ENCODE measurements around the gene MT1E. TPM values are rescaled to one million over a fixed set of nuclear protein-coding genes. Genes with fewer than 3 reads are reported as not detected.

The MT1E gene
- total and polyA plus RNA-seq, 12 donors: 105 to 1,395 (median 413) TPM

DNA sequence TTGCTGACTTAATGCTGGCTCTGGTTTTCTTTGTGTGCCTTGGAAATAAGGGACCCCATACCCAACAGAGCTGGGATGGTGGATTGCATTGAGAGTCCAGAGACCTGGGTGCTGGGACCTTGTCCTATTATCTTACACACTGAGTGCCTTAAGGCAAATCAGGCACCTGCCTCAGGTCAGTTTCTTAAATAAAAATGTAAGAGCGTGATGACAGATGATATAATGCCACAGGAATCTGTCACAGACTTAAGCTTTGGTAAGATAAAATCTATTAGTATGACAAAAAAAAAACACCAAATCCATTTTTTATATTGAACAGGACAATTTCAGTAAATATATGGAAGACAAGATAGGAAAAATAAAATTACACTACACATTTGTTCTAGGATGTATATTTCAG, 14.5 kb downstream of the MT1E start:
- H3K4me1 ChIP-seq (replicated peaks in 1 of 2): peaks cover 0 to 10% of the 10 kb centered on the region in 2 donors
- peaks cover 5% of the 10 kb centered on the region for H3K27me3 ChIP-seq
- H3K27ac ChIP-seq: no peak overlapping the region
- intact Hi-C loops (cut with DNase I): no loop called here
- DNase-seq: no peak
- WGBS, 4 donors: 76 to 88% (median 87%) methylated on average over 1 of the region's 1 CpG
- no peak overlapping the region for H3K4me3 ChIP-seq
- no peaks in the 10 kb centered on the region for H3K36me3 ChIP-seq (replicated peaks in 1 of 2)
- no peaks in the 10 kb centered on the region for H3K9me3 ChIP-seq (replicated peaks in 1 of 3)
- no peak for TF ChIP-seq POLR2A (IDR thresholded peaks at IDR 0.05)
- TF ChIP-seq, protein P1, sequence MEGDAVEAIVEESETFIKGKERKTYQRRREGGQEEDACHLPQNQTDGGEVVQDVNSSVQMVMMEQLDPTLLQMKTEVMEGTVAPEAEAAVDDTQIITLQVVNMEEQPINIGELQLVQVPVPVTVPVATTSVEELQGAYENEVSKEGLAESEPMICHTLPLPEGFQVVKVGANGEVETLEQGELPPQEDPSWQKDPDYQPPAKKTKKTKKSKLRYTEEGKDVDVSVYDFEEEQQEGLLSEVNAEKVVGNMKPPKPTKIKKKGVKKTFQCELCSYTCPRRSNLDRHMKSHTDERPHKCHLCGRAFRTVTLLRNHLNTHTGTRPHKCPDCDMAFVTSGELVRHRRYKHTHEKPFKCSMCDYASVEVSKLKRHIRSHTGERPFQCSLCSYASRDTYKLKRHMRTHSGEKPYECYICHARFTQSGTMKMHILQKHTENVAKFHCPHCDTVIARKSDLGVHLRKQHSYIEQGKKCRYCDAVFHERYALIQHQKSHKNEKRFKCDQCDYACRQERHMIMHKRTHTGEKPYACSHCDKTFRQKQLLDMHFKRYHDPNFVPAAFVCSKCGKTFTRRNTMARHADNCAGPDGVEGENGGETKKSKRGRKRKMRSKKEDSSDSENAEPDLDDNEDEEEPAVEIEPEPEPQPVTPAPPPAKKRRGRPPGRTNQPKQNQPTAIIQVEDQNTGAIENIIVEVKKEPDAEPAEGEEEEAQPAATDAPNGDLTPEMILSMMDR (IDR thresholded peaks at IDR 0.05): no peak

DNA sequence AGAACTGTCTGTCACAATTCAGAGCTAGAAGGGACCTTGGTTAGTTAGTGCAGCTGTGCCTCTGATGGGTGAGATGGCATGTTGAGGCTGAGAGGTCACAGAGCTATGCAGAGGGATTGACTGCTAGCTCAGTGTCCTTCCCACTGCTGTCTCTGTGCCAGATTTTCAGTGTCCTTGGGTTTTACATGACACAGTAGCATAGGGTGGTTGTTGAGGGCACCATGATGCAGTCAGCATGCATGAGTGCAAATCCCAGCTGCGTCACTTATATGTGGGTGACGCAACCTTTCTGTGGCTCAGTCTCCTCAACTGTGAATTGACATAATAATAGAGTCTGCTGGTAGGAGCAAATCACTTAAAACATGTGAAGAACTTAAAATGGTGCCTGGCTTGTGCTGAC, 15.6 kb downstream of the MT1E start:
- intact Hi-C loops (cut with DNase I): no loop called here
- Histone ChIP-seq H3K4me3 (no peak overlapping the region), H3K27ac (peak overlapping the region in 1 of 5 donors; percentile 5), H3K4me1 (replicated peaks in 1 of 2) (peaks cover 0 to 4% of the 10 kb centered on the region in 2 donors), H3K9me3 (replicated peaks in 1 of 3) (no peaks in the 10 kb centered on the region), H3K27me3 (no peaks in the 10 kb centered on the region), H3K36me3 (replicated peaks in 1 of 2) (no peaks in the 10 kb centered on the region)
- peak in 6 of 7 donors; percentile 67 to 88 (median 72) for DNase-seq
- 66 to 80% (median 73%) methylated on average over 2 of the region's 2 CpGs for WGBS, 4 donors
- TF ChIP-seq, protein P1 (IDR thresholded peaks at IDR 0.05): no peak
- no peak for TF ChIP-seq POLR2A (IDR thresholded peaks at IDR 0.05)

DNA sequence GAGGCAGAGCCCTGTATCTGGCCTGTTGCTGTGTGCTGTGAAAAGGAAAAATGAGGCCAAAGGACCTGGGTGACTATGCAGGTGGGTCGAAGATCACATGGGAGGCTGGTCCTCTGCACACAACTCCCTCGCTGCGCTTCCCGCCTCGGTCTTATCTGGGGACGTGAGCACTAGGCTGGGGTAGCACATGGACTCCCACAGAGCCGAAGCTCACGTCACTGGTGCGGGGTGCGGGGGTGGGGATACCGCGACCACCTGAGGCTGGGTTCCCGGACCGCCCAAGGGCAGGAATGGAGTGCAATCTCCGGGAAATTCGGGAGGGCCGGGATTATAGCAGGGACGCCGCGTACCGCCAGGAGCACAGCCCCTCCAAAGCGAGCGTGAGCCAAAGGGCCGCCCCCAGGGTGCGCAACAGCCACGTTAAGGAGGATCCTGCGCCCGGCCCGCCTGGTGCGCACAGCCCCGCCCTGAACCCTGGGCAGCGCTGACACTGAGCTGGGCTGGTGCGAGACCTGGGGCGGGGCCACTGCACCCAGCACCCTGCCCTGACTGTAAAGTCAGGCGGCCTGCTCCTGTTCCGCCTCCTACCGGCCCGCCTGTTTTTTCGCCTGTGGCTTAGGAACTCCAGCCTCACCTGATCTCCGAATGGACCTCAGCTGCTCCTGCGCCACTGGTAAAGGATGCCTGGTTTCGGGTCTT, 17.6 kb downstream of the MT1E start:
- intact Hi-C loops (cut with DNase I): no loop called here
- H3K9me3 ChIP-seq (replicated peaks in 1 of 3): no peaks in the 10 kb centered on the region
- H3K36me3 ChIP-seq (replicated peaks in 1 of 2): no peaks in the 10 kb centered on the region
- DNase-seq: peak in 5 of 7 donors; percentile 31 to 57 (median 50)
- peak overlapping the region in 1 of 4 donors; percentile 40 for H3K4me3 ChIP-seq
- no peak overlapping the region for H3K27ac ChIP-seq
- H3K27me3 ChIP-seq: no peaks in the 10 kb centered on the region
- TF ChIP-seq, protein P1 (IDR thresholded peaks at IDR 0.05): peak in 2 of 6 experiments; percentile 10 to 20
- no peak for TF ChIP-seq POLR2A (IDR thresholded peaks at IDR 0.05)
- WGBS, 4 donors: 38 to 53% (median 45%) methylated on average over 12 to 42 of the region's 42 CpGs
- H3K4me1 ChIP-seq (replicated peaks in 1 of 2): peaks cover 0 to 11% of the 10 kb centered on the region in 2 donors

DNA sequence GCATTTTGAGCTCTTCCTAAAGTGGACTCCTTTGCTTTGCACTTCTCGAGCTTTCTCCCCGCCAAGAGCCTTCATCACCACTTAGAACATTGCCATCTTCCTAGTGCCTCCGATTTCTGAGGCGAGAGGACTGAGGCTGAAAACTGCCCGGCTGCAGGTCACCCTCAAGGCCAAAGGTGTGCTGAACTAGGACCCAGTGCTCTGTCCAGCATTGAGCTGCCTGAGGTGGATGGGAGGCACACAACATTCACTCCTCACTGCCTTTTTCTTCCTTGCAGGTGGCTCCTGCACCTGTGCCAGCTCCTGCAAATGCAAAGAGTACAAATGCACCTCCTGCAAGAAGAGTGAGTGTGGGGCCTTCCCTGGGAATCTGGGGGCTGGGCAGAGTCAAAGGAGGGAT, 18.3 kb downstream of the MT1E start:
- intact Hi-C loops (cut with DNase I): no loop called here
- Histone ChIP-seq H3K27ac (no peak overlapping the region), H3K9me3 (replicated peaks in 1 of 3) (no peaks in the 10 kb centered on the region), H3K27me3 (no peaks in the 10 kb centered on the region), H3K4me1 (replicated peaks in 1 of 2) (peaks cover 0 to 8% of the 10 kb centered on the region in 2 donors), H3K36me3 (replicated peaks in 1 of 2) (no peaks in the 10 kb centered on the region), H3K4me3 (no peak overlapping the region)
- 61 to 76% (median 68%) methylated on average over 4 to 5 of the region's 5 CpGs for WGBS, 4 donors
- TF ChIP-seq POLR2A (IDR thresholded peaks at IDR 0.05): no peak
- TF ChIP-seq, protein P1 (IDR thresholded peaks at IDR 0.05): no peak
- no peak for DNase-seq

Measured in adrenal gland (tissue), 12 donors.